SK-N-SH (cell line): ENCODE results near the gene SCYL2. TPM values are rescaled to one million over a fixed set of nuclear protein-coding genes. Genes with fewer than 3 reads are reported as not detected.

ENCODE experiments used
- CTCF ChIA-PET: fragments of 300-600, 350-600 bp; formaldehyde crosslinking; extraction: SDS; loops from one replicate; lab custom pipeline; 2021; lab: Yijun Ruan, JAX
- POLR2A ChIA-PET: fragments of 350-600 bp; sonication (Branson Sonifier 250); formaldehyde crosslinking; extraction: SDS; loops from one replicate; lab custom pipeline; 2020; ENCODE audit warnings: antibody characterized with exemption, inconsistent platforms; lab: Yijun Ruan, JAX
- DNase-seq: peaks from one replicate; pipeline ENCODE4 v3.0.0; 2012
- H2AFZ ChIP-seq: fragments of 200-600 bp; sonication (generic); 2 replicates; pipeline ENCODE4 v1.8.1; 2016; ENCODE audit warnings: antibody characterized with exemption, mild to moderate bottlenecking, low read depth
- H3F3A ChIP-seq: fragments of 200-600 bp; sonication (generic); replicated peaks from 2 replicates; pipeline ENCODE3; 2016; ENCODE audit warnings: antibody characterized with exemption, mild to moderate bottlenecking; ENCODE audit not compliant: insufficient read depth
- H3K27ac ChIP-seq, 2 experiments: fragments of 200-500 bp in 1 of 2; fragments of 200-600 bp in 1 of 2; sonication (Bioruptor generic) in 1 of 2; sonication (generic), shearing (Covaris generic) in 1 of 2; 2 replicates each; pipeline versions ENCODE4 v1.5.1 to v1.6.1; 2014 to 2016; ENCODE audit warnings: low read depth in 2 of 2, inconsistent platforms in 1 of 2, low read length in 1 of 2, mild to moderate bottlenecking in 1 of 2, mixed read lengths in 1 of 2
- H3K27me3 ChIP-seq: fragments of 200-600 bp; sonication (generic), shearing (Covaris generic); 2 replicates; pipeline ENCODE4 v1.6.1; 2016; ENCODE audit warnings: mixed run types; ENCODE audit not compliant: insufficient read depth
- H3K36me3 ChIP-seq, 2 experiments: fragments of 200-500 bp in 1 of 2; fragments of 200-600 bp in 1 of 2; sonication (Bioruptor generic) in 1 of 2; sonication (generic) in 1 of 2; replicated peaks in 1 of 2; 2 replicates each; pipeline versions ENCODE3 to v1.5.1; 2014 to 2016; ENCODE audit warnings: low read length in 1 of 2, mild to moderate bottlenecking in 1 of 2; ENCODE audit not compliant: insufficient read depth in 2 of 2, control insufficient read depth in 1 of 2
- H3K4me1 ChIP-seq, 2 experiments: fragments of 200-500 bp in 1 of 2; fragments of 200-600 bp in 1 of 2; sonication (Bioruptor generic) in 1 of 2; sonication (generic), shearing (Covaris generic) in 1 of 2; 2 replicates each; pipeline versions ENCODE4 v1.5.1 to v1.6.1; 2014 to 2016; ENCODE audit warnings: low read depth in 1 of 2, low read length in 1 of 2, mixed run types in 1 of 2; ENCODE audit not compliant: insufficient read depth in 2 of 2, control insufficient read depth in 1 of 2
- H3K4me2 ChIP-seq: fragments of 200-600 bp; sonication (generic), shearing (Covaris generic); 2 replicates; pipeline ENCODE4 v1.6.1; 2017; ENCODE audit warnings: mixed run types
- H3K4me3 ChIP-seq, 2 experiments: fragments of 200-500 bp in 1 of 2; fragments of 200-600 bp in 1 of 2; sonication (Bioruptor generic) in 1 of 2; sonication (generic), shearing (Covaris generic) in 1 of 2; 2 replicates each; pipeline versions ENCODE4 v1.5.1 to v1.8.1; 2014 to 2016; ENCODE audit warnings: low read depth in 2 of 2, inconsistent platforms in 1 of 2, low read length in 1 of 2, mild to moderate bottlenecking in 1 of 2, mixed read lengths in 1 of 2, moderate library complexity in 1 of 2
- H3K79me2 ChIP-seq: fragments of 200-600 bp; sonication (generic); 2 replicates; pipeline ENCODE4 v1.8.1; 2017; ENCODE audit warnings: mild to moderate bottlenecking; ENCODE audit not compliant: insufficient read depth
- H3K9ac ChIP-seq: fragments of 200-600 bp; sonication (generic); 2 replicates; pipeline ENCODE4 v1.6.1; 2017; ENCODE audit warnings: mixed run types
- H3K9me2 ChIP-seq: fragments of 200-600 bp; sonication (generic); 2 replicates; pipeline ENCODE4 v1.6.1; 2017; ENCODE audit warnings: mixed run types
- H3K9me3 ChIP-seq: fragments of 200-600 bp; sonication (generic); 2 replicates; pipeline ENCODE4 v1.6.1; 2017; ENCODE audit warnings: mixed run types, mild to moderate bottlenecking, moderate library complexity
- H4K20me1 ChIP-seq: fragments of 200-600 bp; sonication (generic); 2 replicates; pipeline ENCODE4 v1.6.1; 2017; ENCODE audit warnings: mild to moderate bottlenecking, mixed run types; ENCODE audit not compliant: insufficient read depth
- CTCF ChIP-seq: fragments of 200-600 bp; sonication (generic); IDR thresholded peaks from 2 replicates; pipeline ENCODE4 v1.6.1; 2017; ENCODE audit warnings: antibody characterized with exemption, mild to moderate bottlenecking, moderate library complexity
- FOSL2 ChIP-seq: IDR thresholded peaks from 2 replicates; pipeline ENCODE4 v1.4.0; 2012; ENCODE audit warnings: low read depth, mild to moderate bottlenecking, moderate library complexity, borderline replicate concordance
- FOXJ3 ChIP-seq: sonication (generic); formaldehyde crosslinking; IDR thresholded peaks from 2 replicates; pipeline ENCODE4 v1.5.1; 2020; ENCODE audit warnings: mild to moderate bottlenecking, missing genetic modification reagents
- GABPA ChIP-seq: IDR thresholded peaks from 2 replicates; pipeline ENCODE4 v1.4.0; 2012; ENCODE audit warnings: low read depth, mild to moderate bottlenecking
- JUND ChIP-seq: IDR thresholded peaks from 2 replicates; pipeline ENCODE4 v1.4.0; 2012
- POLR2AphosphoS5 ChIP-seq: IDR thresholded peaks from 2 replicates; pipeline ENCODE4 v1.6.1; 2012; ENCODE audit warnings: low read depth, low read length
- RAD21 ChIP-seq: IDR thresholded peaks from 2 replicates; pipeline ENCODE4 v1.6.1; 2012; ENCODE audit warnings: mild to moderate bottlenecking, low read length
- RCOR1 ChIP-seq: fragments of 150-350 bp; IDR thresholded peaks from 2 replicates; pipeline ENCODE4 v1.6.1; 2017; ENCODE audit warnings: antibody characterized with exemption, low read length
- REST ChIP-seq: IDR thresholded peaks from 2 replicates; pipeline ENCODE4 v1.6.1; 2012; ENCODE audit warnings: mild to moderate bottlenecking, low read depth, low read length, moderate library complexity
- YY1 ChIP-seq: IDR thresholded peaks from 2 replicates; pipeline ENCODE4 v1.4.0; 2012; ENCODE audit warnings: low read depth, mild to moderate bottlenecking
- WGBS: methylation state at CpG from one replicate; pipeline ENCODE4 v1.1.6; 2017; ENCODE audit warnings: low lambda C conversion rate; 5-methylcytosine and 5-hydroxymethylcytosine counted together
- polyA plus RNA-seq, 3 experiments: library from polyadenylated mRNA; depleted of rRNA; stranded (reverse); fragments of >200 nt; gene quantifications; 2 replicates each; pipeline ENCODE4 v1.2.3, GENCODE V29; 2012
- TF ChIP-seq, protein P1 (sequence below): IDR thresholded peaks from 2 replicates; pipeline ENCODE4; 2012

Gene SCYL2
- polyA plus RNA-seq, 1 of the 3 experiments (the other 2 are of a cell fraction), result 7.5 TPM

- Histone ChIP-seq H3K9ac (no peak overlapping the region), H4K20me1 (no peaks in the 10 kb centered on the region), H3K79me2 (no peaks in the 10 kb centered on the region), H3K4me2 (peak overlapping the region; percentile 42; the same call in 1 of the 2 replicates), H3K4me1 (no peaks in the 10 kb centered on the region; a peak in 2 of 4 replicates), H3F3A (no peaks in the 10 kb centered on the region), H3K9me3 (no peaks in the 10 kb centered on the region), H3K36me3 (no peaks in the 10 kb centered on the region), H3K9me2 (no peaks in the 10 kb centered on the region), H3K4me3 (no peak overlapping the region), H3K27ac (no peak overlapping the region), H3K27me3 (no peaks in the 10 kb centered on the region; the same call in 1 of the 2 replicates), H2AFZ (peak overlapping the region; percentile 43; the same call in 1 of the 2 replicates)
- WGBS, result 36% methylated on average over 6 of the region's 6 CpGs
- ChIA-PET CTCF (interaction anchor here (1.3 kb wide), 1 partner anchor 22 kb away, joined by 6 read pairs; no protein-coding TSS in a partner anchor), POLR2A (no interaction called here)
- TF ChIP-seq JUND (no peak), FOSL2 (0 out of 2 replicates have a peak, but pooled peaks have one; percentile 5)
- no peak for DNase-seq
Measured at GRCh38 chr12:100382338-100382737, 115.4 kb downstream of the SCYL2 start.

DNA sequence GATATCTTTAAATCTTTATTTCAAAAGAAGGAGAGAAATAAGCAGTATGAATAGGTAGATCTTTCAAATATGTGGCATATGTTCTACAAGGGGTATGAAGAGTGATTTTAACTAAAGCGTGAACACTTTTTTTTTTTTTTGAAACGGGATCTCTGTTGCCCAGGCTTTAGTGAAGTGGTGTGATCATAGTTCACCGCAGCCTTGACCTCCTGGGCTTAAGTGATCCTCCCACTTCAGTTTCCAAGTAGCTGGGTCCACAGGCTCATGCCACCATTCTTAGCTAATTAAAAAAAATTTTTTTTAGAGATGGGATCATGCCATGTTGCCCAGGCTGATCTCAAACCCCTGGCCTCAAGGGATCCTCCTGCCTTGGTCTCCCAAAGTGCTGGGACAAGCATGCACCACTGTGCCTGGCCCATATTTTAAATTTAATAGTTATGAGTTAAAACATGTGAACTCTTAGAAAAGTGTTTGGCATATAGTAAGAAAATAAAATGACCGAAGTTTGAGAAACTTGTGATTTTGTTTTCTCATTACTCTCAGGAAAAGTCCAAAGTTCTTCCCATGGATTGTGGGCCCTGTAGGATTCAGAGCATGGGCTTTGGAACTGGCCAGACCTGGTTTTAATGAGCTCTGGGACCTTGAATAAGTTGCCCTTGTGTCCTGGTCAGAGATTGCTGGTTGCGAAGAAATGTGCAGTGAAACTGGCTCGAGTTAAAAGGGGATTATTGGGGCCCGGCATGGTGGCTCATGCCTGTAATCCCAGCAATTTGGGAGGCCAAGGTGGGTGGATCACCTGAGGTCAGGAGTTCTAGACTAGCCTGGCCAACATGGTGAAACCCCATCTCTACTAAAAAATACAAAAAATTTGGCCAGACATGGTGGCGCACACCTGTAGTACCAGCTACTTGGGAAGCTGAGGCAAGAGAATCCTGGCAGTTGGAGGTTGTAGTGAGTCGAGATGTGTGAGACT lies 116.9 kb downstream of the SCYL2 start:
- Histone ChIP-seq H3K27ac (no peak overlapping the region), H3K9me3 (no peaks in the 10 kb centered on the region), H3K79me2 (no peaks in the 10 kb centered on the region), H3K9ac (no peak overlapping the region), H3K27me3 (no peaks in the 10 kb centered on the region; the same call in 1 of the 2 replicates), H3F3A (no peaks in the 10 kb centered on the region), H3K4me2 (no peak overlapping the region), H3K4me1 (no peaks in the 10 kb centered on the region; a peak in 2 of 4 replicates), H2AFZ (no peak overlapping the region), H3K9me2 (no peaks in the 10 kb centered on the region), H4K20me1 (no peaks in the 10 kb centered on the region), H3K36me3 (no peaks in the 10 kb centered on the region), H3K4me3 (no peak overlapping the region)
- ChIA-PET POLR2A (no interaction called here), CTCF (interaction anchor here (0.7 to 1.5 kb wide), 4 partner anchors 21 to 171 kb away, joined by 3 to 6 read pairs (median 4); no protein-coding TSS in a partner anchor)
- TF ChIP-seq GABPA (no peak), RCOR1 (no peak), JUND (no peak), CTCF (no peak), FOXJ3 (CRISPR knock-in tag) (no peak), RAD21 (no peak), YY1 (no peak), FOSL2 (no peak), POLR2AphosphoS5 (no peak), REST (no peak)
- TF ChIP-seq, protein P1, sequence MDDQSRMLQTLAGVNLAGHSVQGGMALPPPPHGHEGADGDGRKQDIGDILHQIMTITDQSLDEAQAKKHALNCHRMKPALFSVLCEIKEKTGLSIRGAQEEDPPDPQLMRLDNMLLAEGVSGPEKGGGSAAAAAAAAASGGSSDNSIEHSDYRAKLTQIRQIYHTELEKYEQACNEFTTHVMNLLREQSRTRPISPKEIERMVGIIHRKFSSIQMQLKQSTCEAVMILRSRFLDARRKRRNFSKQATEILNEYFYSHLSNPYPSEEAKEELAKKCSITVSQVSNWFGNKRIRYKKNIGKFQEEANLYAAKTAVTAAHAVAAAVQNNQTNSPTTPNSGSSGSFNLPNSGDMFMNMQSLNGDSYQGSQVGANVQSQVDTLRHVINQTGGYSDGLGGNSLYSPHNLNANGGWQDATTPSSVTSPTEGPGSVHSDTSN, result no peak
- no peak for DNase-seq
- WGBS, result 79% methylated on average over 9 of the region's 9 CpGs
